Left hindlimb (tissue), 1 donor: ENCODE measurements around the gene DIAPH2.

ENCODE experiments used
- DNase-seq: peaks from one replicate; pipeline ENCODE4 v3.0.0-alpha.2; 2018

The DIAPH2 gene

GRCh38 chrX:97314345-97314744 is 629.7 kb downstream of the DIAPH2 start:
- no peak for DNase-seq

DNA sequence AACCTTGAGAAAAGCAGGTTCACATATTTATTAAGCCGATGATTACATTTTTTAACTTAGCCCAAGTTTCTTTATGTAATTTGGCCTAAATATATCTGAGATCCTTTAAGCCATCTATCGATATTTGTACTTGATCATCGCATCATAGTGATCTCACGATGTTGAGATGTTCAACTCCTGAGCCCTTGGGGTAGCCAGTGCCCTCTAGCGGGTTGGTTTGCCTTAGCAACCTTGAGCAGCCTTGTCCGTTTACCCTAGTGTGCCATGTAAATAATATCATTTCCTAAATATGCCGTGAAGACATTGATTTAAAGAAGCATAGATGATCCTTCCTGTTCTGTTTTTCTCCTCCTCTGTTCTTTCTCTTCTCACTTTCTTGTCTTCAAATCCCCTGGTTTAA is 631.3 kb downstream of the DIAPH2 start:
- no peak for DNase-seq

DNA sequence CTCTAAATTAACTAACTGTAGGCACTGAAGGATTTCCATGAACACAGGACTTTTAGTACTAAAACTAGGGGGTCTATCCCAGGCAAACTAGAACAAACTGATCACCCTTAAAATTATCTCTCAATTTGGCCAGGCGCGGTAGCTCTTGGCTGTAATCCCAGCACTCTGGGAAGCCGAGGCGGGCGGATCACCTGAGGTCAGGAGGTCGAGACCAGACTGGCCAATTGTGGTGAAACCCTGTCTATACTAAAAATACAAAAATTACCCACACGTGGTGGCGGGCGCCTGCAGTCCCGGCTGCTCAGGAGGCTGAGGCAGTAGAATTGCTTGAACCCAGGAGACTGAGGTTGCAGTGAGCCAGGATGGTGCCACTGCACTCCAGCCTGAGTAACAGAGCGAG is 635.7 kb downstream of the DIAPH2 start:
- no peak for DNase-seq

DNA sequence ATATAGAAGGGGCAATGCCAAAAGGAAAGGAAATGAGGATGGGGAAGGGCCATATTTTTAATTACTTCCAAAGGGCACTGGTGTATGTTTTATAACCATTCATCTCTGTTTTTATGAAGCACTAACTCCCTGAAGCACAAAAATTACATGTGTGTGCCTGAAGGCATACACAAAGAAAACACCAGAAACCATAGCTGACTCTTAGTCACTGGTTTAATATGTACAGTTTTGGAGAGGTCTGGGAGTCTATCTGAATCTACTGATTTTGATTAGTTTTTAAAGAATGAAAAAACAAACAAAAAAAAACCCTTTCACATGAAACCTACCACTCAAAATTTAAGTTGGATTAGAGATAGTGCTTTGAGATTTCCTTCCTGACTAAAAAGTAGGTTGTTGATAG is 637.8 kb downstream of the DIAPH2 start:
- DNase-seq = no peak

DNA sequence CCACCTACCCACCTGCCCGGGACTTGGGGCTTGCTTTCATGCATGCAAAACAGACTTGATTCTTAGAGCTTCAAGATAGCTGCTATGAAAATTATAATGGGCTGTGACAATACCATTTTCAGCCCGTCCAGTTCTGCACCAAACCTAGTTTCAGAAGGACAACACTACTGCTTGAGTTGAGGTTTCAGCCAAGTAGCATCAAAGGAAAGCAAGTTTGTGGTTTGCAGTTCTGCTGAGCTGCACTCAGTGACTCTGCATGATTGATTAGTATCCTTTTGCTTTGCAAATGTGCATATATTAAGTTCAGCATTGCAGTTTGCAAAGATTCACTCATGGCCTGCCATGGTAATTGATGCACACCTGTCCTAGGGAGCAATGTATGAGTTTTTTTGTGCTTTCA is 641.8 kb downstream of the DIAPH2 start:
- DNase-seq = no peak

DNA sequence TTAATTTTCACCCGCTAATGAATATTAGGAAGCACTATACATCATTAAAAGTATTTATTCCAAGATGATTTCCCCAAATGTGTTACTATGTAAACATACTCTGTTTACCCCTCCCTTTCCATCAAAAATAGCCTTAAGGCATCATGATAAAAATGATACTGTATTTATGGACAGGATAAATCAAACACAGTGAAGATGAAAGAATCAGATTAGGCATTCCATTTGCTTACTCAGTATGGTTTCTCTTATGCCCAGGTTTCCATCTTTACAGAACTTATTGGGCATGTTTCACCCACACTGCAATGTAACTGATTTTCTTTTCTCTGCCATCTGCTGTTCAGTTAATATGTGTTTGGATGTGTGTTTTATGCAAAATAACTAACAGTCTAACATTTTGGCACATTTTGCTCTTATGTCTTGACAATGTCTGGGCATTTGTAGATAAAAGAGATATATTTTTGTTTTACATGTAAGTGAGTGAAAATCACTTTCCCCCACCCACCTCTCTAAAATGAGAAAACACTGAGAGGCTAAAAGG is 644.3 kb downstream of the DIAPH2 start:
- no peak for DNase-seq

DNA sequence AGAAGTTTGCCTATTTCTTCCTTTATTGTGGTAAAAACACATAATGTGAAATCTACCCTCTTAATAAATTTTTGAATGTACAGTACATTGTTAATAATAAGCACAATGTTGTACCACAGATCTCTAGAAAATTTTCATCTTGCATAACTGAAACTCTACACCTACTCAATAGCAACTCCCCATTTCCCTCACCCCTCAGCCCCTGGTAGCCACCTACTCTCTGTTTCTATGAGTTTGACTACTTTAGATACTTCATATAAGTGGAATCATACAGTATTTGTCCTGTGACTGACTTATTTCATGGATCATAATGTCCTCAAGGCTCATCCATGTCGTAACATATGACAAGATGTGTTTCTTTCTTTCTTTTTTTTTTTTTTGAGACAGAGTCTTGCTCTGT is 645.5 kb downstream of the DIAPH2 start:
- DNase-seq = no peak

GRCh38 chrX:97332963-97333362 is 648.3 kb downstream of the DIAPH2 start:
- DNase-seq = no peak

DNA sequence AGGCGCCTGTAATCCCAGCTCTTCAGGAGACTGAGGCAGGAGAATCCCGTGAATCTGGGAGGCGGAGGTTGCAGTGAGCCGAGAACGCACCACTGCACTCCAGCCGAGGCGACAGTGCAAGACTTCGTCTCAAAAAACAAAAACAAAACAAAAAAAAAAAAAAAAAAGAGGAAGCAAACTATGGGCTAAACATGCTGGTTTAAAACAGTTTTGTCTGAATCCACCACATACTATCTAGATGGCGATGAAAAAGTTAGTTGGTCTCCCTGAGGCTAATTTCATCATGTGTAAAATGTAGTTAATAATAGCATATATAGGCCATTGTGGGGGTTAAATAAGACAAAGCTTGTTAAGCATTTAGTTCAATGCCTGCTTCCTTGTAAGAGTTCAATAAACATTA is 650.2 kb downstream of the DIAPH2 start:
- no peak for DNase-seq

GRCh38 chrX:97344724-97345123 is 660.1 kb downstream of the DIAPH2 start:
- no peak for DNase-seq

GRCh38 chrX:97358941-97359340 is 674.3 kb downstream of the DIAPH2 start:
- DNase-seq = no peak

DNA sequence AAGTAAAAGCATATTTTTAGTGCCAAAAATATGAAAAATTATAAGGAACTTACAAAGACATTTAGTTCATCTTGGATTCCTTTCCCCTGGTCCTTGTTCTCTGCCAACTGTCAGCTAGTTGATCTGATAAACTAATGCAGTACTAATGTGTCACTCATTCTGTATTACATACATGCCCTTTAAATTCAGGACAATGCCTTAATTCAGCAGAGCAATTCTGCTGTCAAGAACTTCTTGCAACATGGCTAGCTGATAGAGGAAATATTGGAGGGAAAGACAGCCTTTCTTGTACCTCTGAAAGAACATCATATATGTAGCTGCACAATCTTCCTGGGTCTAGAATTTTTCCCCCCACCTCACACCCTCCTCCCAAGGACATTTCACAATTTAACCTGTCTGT is 679.2 kb downstream of the DIAPH2 start:
- DNase-seq = no peak

- DNase-seq = no peak
Measured at GRCh38 chrX:97366237-97366636, 681.6 kb downstream of the DIAPH2 start.

DNA sequence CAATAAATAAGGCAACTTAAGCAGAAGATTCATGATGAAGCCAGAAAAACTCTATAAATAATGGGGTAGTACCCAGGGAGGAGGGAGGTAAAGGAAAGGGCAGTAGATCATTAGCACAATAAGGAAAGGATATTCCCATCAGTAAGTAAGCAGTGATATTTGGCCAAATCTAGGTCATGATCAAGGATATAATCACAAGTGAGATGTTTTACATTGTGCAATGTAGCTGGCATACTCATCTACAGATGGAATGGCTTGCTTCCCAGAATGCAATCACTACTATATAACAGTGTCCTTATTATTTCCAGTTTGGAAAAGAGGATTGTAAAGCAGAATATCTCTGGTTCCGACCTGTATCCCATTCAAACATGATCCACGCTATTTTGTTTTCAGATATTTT is 682.5 kb downstream of the DIAPH2 start:
- no peak for DNase-seq

GRCh38 chrX:97369947-97370346 is 685.3 kb downstream of the DIAPH2 start:
- no peak for DNase-seq

DNA sequence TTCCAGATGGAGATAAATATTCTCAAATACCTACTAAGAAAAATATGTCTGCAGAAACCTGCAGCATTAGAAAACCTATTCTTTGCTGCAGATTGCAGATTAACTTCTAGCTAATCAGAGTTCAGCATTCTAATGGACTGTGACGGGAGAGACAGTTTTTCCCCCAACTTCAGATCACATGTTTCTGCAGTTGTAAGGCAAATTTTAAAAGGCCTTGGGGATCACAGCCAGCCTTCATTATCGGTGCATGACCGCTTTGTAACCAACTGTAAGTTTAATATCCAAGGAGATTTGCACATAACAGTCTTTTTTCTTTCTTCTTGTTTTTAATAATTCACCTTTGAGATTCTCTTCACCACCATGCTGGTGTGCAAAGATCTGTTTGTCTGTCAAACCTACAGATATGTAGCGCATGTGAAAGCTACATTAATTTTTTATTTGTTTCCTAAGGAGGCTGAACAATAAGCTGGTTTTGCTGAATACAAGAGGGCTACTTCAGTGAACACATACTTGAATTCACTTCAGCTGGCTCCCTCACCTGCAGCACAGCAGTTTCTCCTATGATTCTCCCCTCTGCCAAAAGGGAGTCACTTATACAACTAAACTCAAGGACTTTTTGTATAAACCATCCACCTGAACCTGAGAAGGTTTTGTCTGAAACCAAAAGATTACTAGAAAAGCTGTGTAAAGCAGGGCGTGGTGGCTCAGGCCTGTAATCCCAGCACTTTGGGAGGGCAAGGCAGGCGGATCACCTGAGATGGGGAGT is 687.5 kb downstream of the DIAPH2 start:
- no peak for DNase-seq

DNA sequence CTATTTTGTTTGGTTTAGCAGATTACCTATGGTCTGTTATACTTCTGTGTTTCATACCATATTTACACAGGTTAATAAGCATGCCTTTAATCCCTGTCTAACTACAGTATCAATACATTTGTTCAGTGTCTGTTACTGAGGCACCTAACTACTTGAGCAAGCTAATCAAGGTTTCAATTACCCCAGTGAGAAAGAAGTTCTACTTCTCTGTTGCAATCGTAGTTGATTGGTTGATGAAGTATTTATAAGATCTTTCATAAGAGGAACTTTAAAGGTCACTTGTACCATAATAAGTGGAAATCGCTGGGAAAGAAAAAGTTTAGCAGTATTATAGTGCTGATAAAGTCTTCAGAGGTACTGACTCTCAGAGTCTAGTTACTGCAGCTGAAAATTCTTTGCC is 689.6 kb downstream of the DIAPH2 start:
- no peak for DNase-seq

- no peak for DNase-seq
Measured at GRCh38 chrX:97380200-97380599, 695.6 kb downstream of the DIAPH2 start.

DNA sequence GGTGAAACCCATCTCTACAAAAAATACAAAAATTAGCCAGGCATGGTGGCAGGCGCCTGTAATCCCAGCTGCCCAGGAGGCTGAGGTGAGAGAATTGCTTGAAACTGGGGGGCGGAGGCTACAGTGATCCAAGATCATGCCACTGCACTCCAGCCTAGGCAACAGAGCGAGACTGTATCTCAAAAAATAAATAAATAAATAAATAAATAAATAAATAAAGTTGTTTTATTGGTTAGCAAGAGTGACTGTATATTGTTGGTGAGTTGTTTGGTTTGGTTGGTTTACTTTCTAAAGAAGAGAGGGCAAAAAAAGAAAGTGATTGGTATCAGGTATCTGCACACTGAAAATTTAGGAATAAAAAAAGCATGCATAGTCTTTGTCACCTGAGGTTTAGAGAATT is 700.0 kb downstream of the DIAPH2 start:
- DNase-seq = no peak

- DNase-seq = no peak
Measured at GRCh38 chrX:97387004-97387403, 702.4 kb downstream of the DIAPH2 start.

- DNase-seq = no peak
Measured at GRCh38 chrX:97389761-97390192, 705.1 kb downstream of the DIAPH2 start.

GRCh38 chrX:97397371-97397770 is 712.7 kb downstream of the DIAPH2 start:
- no peak for DNase-seq

DNA sequence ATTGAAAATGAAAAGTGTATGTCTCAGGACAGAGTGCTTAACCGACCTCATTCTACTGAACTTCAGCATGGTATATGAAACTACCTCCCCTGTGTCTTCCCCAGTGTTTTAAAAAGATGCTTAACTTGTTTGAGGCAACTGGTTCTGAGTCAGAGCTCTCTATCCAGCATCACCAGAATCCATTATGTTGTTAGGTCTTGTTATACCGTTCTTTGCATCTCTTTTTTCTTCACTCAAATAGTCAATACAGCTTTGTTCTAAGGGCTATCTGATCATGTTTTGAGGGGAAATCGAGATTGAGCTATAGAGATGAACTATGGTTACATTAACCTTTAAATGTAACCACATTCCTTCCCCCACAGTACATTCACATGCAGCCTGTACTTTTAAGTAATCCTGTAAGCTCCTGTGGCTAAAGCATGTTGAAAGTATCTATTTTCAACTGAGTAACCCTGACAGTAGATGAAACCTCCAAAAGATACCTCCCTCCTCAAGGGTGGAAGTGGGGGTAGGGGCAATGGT is 713.4 kb downstream of the DIAPH2 start:
- no peak for DNase-seq

DNA sequence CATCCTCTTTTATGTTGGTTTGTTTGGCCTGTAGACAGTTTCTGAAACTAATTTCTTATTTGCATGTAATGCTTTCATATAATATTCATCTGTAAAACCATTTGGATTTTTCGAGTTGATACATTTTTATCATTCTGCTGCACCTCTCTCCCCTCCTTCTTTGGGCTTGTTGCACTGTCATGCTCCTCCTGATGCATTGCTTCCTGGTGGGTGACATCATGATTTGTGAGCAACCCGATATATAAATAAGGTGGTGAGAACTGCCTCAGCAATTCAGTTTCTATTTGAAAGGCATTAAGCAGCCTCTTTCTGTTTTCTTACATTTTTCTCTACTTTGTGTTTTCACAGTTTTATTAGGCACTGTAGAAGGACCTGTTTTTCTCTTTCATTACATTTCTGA is 714.8 kb downstream of the DIAPH2 start:
- DNase-seq = no peak

DNA sequence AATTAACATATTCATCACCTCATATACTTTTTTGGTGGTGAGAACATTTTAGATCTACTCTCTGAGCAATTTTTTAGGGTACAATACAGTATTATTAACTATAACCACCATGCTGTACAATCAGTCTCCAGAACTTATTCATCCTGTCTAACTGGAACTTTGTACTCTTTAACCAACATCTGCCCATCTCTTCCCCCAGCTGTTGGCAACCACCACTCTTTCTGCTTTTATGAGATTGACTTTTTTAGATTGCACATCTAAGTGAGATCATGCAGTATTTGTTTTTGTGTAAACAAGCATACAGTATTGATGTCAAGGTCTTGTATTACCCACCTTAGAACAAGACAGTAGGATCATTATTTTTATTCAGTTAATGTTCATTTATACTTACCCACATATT is 715.9 kb downstream of the DIAPH2 start:
- no peak for DNase-seq
